A549 (cell line): Measurements from ENCODE around the gene HCAR2.

Source experiments
- CTCF ChIP-seq: fragments of >200 bp; sonication (Bioruptor Twin); formaldehyde crosslinking; IDR thresholded peaks from 3 replicates; pipeline ENCODE4 v1.5.1; 2016
- TF ChIP-seq, protein P1 (sequence below): fragments of 200-600 bp; sonication (generic); IDR thresholded peaks from 2 replicates; pipeline ENCODE4 v1.6.1; 2016; ENCODE audit warnings: antibody characterized with exemption, mild to moderate bottlenecking, moderate library complexity

DNA sequence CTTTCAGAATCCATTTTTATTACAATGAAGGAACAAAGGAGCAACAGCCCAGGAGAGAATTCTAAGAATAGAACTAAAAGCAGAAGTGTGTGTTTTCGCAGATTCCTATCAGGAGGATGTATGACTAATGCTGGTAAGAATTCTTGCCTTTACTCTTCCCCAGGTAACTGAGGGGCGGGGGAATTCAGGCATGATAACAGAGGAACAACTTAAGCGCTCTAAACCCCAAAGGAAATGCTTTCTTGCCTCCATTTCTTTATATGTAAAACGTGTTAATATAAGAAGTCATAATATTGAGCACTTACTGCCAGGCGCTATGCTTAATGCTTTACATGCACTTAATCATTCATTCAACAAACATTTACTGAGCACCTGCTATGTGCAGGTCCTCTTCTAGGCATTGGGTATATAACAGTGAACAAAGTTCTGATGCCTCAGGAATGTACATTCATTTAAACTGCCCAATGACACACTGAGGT is 23.0 kb upstream of the HCAR2 start:
- TF ChIP-seq, protein P1, sequence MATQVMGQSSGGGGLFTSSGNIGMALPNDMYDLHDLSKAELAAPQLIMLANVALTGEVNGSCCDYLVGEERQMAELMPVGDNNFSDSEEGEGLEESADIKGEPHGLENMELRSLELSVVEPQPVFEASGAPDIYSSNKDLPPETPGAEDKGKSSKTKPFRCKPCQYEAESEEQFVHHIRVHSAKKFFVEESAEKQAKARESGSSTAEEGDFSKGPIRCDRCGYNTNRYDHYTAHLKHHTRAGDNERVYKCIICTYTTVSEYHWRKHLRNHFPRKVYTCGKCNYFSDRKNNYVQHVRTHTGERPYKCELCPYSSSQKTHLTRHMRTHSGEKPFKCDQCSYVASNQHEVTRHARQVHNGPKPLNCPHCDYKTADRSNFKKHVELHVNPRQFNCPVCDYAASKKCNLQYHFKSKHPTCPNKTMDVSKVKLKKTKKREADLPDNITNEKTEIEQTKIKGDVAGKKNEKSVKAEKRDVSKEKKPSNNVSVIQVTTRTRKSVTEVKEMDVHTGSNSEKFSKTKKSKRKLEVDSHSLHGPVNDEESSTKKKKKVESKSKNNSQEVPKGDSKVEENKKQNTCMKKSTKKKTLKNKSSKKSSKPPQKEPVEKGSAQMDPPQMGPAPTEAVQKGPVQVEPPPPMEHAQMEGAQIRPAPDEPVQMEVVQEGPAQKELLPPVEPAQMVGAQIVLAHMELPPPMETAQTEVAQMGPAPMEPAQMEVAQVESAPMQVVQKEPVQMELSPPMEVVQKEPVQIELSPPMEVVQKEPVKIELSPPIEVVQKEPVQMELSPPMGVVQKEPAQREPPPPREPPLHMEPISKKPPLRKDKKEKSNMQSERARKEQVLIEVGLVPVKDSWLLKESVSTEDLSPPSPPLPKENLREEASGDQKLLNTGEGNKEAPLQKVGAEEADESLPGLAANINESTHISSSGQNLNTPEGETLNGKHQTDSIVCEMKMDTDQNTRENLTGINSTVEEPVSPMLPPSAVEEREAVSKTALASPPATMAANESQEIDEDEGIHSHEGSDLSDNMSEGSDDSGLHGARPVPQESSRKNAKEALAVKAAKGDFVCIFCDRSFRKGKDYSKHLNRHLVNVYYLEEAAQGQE, result no peak
- TF ChIP-seq CTCF, result no peak
